PC-3 (cell line): ENCODE measurements around the gene IL1RAPL2.

Experiments used
- EZH2 ChIP-seq: fragments of 300-600 bp; sonication (generic); IDR thresholded peaks from one replicate; pipeline ENCODE4 v1.6.1; 2017; ENCODE audit warnings: antibody characterized with exemption, mild to moderate bottlenecking, low read length; ENCODE audit not compliant: unreplicated experiment
- TF ChIP-seq, protein P1 (sequence below): fragments of 300-600 bp; sonication (generic); conservative IDR thresholded peaks from 2 replicates; pipeline ENCODE4 v1.5.1; 2017; ENCODE audit warnings: antibody characterized with exemption, low read depth, mild to moderate bottlenecking, low read length

DNA sequence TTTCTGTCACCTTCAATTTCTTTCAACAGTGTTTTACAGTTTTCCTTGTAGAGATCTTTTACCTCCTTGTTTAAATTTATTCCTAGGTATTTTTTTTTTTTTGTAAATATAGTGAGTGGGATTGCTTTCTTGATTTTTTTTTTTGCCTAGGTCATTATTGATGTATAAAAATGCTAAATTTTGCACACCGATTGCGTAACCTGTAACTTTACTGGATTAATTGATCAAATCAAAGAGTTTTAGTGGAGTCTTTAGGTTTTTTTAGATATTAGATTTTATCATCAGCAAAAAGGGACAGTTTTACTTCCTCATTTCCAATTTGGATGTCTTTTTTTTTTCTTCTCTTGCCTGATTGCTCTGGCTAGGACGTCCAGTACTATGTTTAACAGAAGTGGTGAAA is 613.6 kb downstream of the IL1RAPL2 start:
- TF ChIP-seq, protein P1, sequence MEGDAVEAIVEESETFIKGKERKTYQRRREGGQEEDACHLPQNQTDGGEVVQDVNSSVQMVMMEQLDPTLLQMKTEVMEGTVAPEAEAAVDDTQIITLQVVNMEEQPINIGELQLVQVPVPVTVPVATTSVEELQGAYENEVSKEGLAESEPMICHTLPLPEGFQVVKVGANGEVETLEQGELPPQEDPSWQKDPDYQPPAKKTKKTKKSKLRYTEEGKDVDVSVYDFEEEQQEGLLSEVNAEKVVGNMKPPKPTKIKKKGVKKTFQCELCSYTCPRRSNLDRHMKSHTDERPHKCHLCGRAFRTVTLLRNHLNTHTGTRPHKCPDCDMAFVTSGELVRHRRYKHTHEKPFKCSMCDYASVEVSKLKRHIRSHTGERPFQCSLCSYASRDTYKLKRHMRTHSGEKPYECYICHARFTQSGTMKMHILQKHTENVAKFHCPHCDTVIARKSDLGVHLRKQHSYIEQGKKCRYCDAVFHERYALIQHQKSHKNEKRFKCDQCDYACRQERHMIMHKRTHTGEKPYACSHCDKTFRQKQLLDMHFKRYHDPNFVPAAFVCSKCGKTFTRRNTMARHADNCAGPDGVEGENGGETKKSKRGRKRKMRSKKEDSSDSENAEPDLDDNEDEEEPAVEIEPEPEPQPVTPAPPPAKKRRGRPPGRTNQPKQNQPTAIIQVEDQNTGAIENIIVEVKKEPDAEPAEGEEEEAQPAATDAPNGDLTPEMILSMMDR: no peak
- no peak for TF ChIP-seq EZH2
